Measurements from ENCODE around the gene PTX4. TPM values are rescaled to one million over a fixed set of nuclear protein-coding genes. Genes with fewer than 3 reads are reported as not detected.

PTX4 gene
- total and polyA plus RNA-seq, 9 of the 15 experiments (the other 6 are each of a cell fraction or from before 2014, with no cell fraction given), result 0.11 TPM; not detected in 8

- no peaks in the 10 kb centered on the region for H3K9me3 ChIP-seq (replicated peaks; ENCODE audit: control insufficient read depth, insufficient read depth, low read depth, low read length)
- no peak for TF ChIP-seq RBM14 (IDR thresholded peaks at IDR 0.05; ENCODE audit: borderline replicate concordance, insufficient read depth, low read depth, low read length)
- no peak for TF ChIP-seq L3MBTL2 (IDR thresholded peaks at IDR 0.05)
- no peak for TF ChIP-seq TFE3 (CRISPR knock-in tag; IDR thresholded peaks at IDR 0.05)
- TF ChIP-seq GTF3C2 (IDR thresholded peaks at IDR 0.05; ENCODE audit: borderline replicate concordance, extremely low read depth, insufficient read length), result no peak
- peak in 1 of 3 experiments; percentile 22 for TF ChIP-seq YY1 (IDR thresholded peaks at IDR 0.05; ENCODE audit: borderline replicate concordance in 1 of 3, control insufficient read depth in 1 of 3, extremely low read depth in 1 of 3, insufficient read depth in 3 of 3, insufficient read length in 1 of 3, insufficient replicate concordance in 2 of 3, low read depth in 1 of 3, low read length in 2 of 3)
- no peak for TF ChIP-seq SMC3 (conservative IDR thresholded peaks at IDR 0.05; ENCODE audit: insufficient read depth, low read depth, low read length)
- TF ChIP-seq NFATC3 (IDR thresholded peaks at IDR 0.05), result no peak
- TF ChIP-seq CTCFL (IDR thresholded peaks at IDR 0.05; ENCODE audit: borderline replicate concordance, insufficient read depth, low read depth, low read length, poor library complexity, severe bottlenecking), result no peak
- TF ChIP-seq EP400 (IDR thresholded peaks at IDR 0.05), result no peak
- CTCF ChIA-PET (ENCODE audit: low intra/inter-chr PET ratio), result no interaction called here
- peaks cover 23% of the 10 kb centered on the region; the same call in 2 of the 3 replicates for H3K36me3 ChIP-seq (ENCODE audit: control insufficient read depth, insufficient read depth, low read length)
- peak overlapping the region in 1 of 2 experiments; percentile 55; a peak in 2 of 4 replicates for H3K9ac ChIP-seq (ENCODE audit: insufficient read depth in 1 of 2, low read depth in 2 of 2, low read length in 2 of 2)
- no peak overlapping the region for H3K4me2 ChIP-seq (ENCODE audit: insufficient read depth, low read length)
- no peak overlapping the region for H3K27ac ChIP-seq (ENCODE audit: extremely low read depth, low read depth, low read length)
- H3K9me1 ChIP-seq (ENCODE audit: control insufficient read depth, insufficient read depth, low read length), result no peaks in the 10 kb centered on the region
- H3K79me2 ChIP-seq (ENCODE audit: control insufficient read depth, insufficient read depth, low read length), result peaks cover 32% of the 10 kb centered on the region
- in situ Hi-C loops (cut with MboI) (no loop called here), intact Hi-C loops (cut with micrococcal nuclease) (no loop called here)
- H3K27me3 ChIP-seq (ENCODE audit: control insufficient read depth in 2 of 2, insufficient read depth in 2 of 2, low read length in 2 of 2), result no peaks in the 10 kb centered on the region
- peak overlapping the region; percentile 17; the same call in 1 of the 2 replicates for H2AFZ ChIP-seq (ENCODE audit: low read depth, low read length)
- peaks cover 16 to 65% of the 10 kb centered on the region in 2 experiments; a peak in 3 of 5 replicates for H3K4me1 ChIP-seq (replicated peaks in 1 of 2; ENCODE audit: control insufficient read depth in 2 of 2, insufficient read depth in 2 of 2, low read length in 2 of 2)
- DNase-seq (ENCODE audit: extremely low read depth in 1 of 4, low spot score in 3 of 4) (no peak), FAIRE-seq (no peak), ATAC-seq (no peak)
- POLR2A ChIA-PET, result interaction anchor here (0.7 to 2.6 kb wide), 2 partner anchors 8 to 71 kb away, joined by 3 to 13 read pairs; partner anchors contain the start of gene UQCC4
- peaks cover 7% of the 10 kb centered on the region; the same call in 1 of the 2 replicates for H4K20me1 ChIP-seq (replicated peaks; ENCODE audit: control insufficient read depth, insufficient read depth, low read length)
- BruUV-seq (replicated peaks), result no TSS peak
- H3K4me3 ChIP-seq, result no peak overlapping the region
- WGBS (ENCODE audit: insufficient coverage, low coverage, missing lambda C conversion rate), result 75% methylated on average over 10 of the region's 12 CpGs
Observed at GRCh38 chr16:1491327-1491726, 2.6 kb upstream of the PTX4 start.
